ENCODE measurements around the gene SGSM2.

SGSM2 gene

GRCh38 chr17:2398655-2399571, 61.6 kb downstream of the SGSM2 start:
- no peak for DNase-seq (ENCODE audit: low read depth)

- peak; percentile 79 for DNase-seq (ENCODE audit: low read depth)
These were observed 62.5 kb downstream of the SGSM2 start for GRCh38 chr17:2399572-2400473.

GRCh38 chr17:2400474-2400866, 63.2 kb downstream of the SGSM2 start:
- no peak for DNase-seq (ENCODE audit: low read depth)

- DNase-seq (ENCODE audit: low read depth), result peak; percentile 63
These were observed 63.6 kb downstream of the SGSM2 start, which contains the start of gene MNT for GRCh38 chr17:2400877-2401425. Gene MNT, minus strand, starts transcription at chr17:2401060. Its CDS starts 348 bp downstream, at chr17:2400712.

- DNase-seq (ENCODE audit: low read depth), result peak; percentile 97
These were observed 64.3 kb downstream of the SGSM2 start for GRCh38 chr17:2401426-2402221.

- no peak for DNase-seq (ENCODE audit: low read depth)
These were observed 65.2 kb downstream of the SGSM2 start for GRCh38 chr17:2402544-2402943.

- no peak for DNase-seq (ENCODE audit: low read depth)
These were observed 65.7 kb downstream of the SGSM2 start for GRCh38 chr17:2403044-2403443.

- peak; percentile 73 for DNase-seq (ENCODE audit: low read depth)
These were observed 68.1 kb downstream of the SGSM2 start for GRCh38 chr17:2405247-2405926.

GRCh38 chr17:2406271-2406902, 69.1 kb downstream of the SGSM2 start:
- DNase-seq (ENCODE audit: low read depth), result no peak

GRCh38 chr17:2406903-2407790, 69.8 kb downstream of the SGSM2 start:
- DNase-seq (ENCODE audit: low read depth), result peak; percentile 72

- DNase-seq (ENCODE audit: low read depth), result no peak
These were observed 73.7 kb downstream of the SGSM2 start for GRCh38 chr17:2410951-2411350.

- DNase-seq (ENCODE audit: low read depth), result no peak
These were observed 75.3 kb downstream of the SGSM2 start for GRCh38 chr17:2412561-2413021.

GRCh38 chr17:2414446-2415064, 77.3 kb downstream of the SGSM2 start:
- DNase-seq (ENCODE audit: low read depth), result no peak

- no peak for DNase-seq (ENCODE audit: low read depth)
These were observed 77.8 kb downstream of the SGSM2 start for GRCh38 chr17:2415081-2415480.

GRCh38 chr17:2416010-2416734, 78.9 kb downstream of the SGSM2 start:
- no peak for DNase-seq (ENCODE audit: low read depth)

- DNase-seq (ENCODE audit: low read depth), result no peak
These were observed 81.3 kb downstream of the SGSM2 start for GRCh38 chr17:2418572-2418971.

GRCh38 chr17:2419486-2419885, 82.2 kb downstream of the SGSM2 start:
- DNase-seq (ENCODE audit: low read depth), result no peak

- DNase-seq (ENCODE audit: low read depth), result no peak
These were observed 82.9 kb downstream of the SGSM2 start for GRCh38 chr17:2420176-2420575.

Data from non-pigmented ciliary epithelial cell (primary cell).